Measurements from ENCODE around the gene PFN1. TPM values are rescaled to one million over a fixed set of nuclear protein-coding genes. Genes with fewer than 3 reads are reported as not detected.

PFN1 gene
- total and polyA plus RNA-seq, 9 of the 15 experiments (the other 6 are each of a cell fraction or from before 2014, with no cell fraction given), result 60.5 to 1,479 (median 456) TPM

DNA sequence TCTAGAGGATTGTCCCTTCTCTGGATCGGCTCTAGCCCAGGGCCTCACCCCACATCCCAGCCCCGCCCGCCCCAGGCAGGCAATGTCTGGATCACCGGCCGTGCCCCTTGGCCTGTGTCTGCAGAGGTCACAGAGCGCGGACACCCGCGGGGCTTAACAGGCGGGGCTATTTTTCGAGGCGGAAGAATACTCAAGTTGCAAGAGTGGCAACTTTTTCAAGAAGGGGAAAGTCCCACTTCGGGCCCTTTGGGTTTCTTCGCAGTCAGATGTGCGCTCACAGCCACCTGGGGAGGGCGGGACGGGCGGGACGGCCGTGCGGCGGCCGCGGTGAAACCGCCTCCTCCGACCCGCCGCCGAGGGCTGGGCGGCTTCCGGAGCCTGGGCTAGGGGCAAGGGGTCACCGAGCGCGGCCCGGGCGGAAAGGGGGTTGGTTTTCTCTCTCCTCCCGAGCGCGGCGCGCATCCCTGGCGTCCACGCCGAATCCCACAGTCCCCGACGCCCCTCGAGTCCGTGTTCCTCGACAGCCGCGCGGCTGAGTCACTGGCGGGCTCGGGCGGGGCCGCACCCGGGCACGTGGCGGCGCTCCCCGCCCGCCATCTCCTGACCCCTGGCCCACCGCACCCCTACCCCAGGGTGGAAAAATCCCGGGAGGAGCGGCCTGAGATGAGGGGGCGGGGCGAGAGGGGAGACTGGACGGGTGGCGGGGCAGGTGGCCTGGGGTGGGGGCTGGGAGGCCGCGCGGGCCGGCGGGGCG is 1.2 kb upstream of the PFN1 start (continued):
- TF ChIP-seq, protein P1, sequence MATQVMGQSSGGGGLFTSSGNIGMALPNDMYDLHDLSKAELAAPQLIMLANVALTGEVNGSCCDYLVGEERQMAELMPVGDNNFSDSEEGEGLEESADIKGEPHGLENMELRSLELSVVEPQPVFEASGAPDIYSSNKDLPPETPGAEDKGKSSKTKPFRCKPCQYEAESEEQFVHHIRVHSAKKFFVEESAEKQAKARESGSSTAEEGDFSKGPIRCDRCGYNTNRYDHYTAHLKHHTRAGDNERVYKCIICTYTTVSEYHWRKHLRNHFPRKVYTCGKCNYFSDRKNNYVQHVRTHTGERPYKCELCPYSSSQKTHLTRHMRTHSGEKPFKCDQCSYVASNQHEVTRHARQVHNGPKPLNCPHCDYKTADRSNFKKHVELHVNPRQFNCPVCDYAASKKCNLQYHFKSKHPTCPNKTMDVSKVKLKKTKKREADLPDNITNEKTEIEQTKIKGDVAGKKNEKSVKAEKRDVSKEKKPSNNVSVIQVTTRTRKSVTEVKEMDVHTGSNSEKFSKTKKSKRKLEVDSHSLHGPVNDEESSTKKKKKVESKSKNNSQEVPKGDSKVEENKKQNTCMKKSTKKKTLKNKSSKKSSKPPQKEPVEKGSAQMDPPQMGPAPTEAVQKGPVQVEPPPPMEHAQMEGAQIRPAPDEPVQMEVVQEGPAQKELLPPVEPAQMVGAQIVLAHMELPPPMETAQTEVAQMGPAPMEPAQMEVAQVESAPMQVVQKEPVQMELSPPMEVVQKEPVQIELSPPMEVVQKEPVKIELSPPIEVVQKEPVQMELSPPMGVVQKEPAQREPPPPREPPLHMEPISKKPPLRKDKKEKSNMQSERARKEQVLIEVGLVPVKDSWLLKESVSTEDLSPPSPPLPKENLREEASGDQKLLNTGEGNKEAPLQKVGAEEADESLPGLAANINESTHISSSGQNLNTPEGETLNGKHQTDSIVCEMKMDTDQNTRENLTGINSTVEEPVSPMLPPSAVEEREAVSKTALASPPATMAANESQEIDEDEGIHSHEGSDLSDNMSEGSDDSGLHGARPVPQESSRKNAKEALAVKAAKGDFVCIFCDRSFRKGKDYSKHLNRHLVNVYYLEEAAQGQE (IDR thresholded peaks at IDR 0.05; ENCODE audit: borderline replicate concordance), result no peak
- TF ChIP-seq, protein P1 (CRISPR knock-in tag; IDR thresholded peaks at IDR 0.05; ENCODE audit: low read depth), result no peak
- TF ChIP-seq, protein P2, sequence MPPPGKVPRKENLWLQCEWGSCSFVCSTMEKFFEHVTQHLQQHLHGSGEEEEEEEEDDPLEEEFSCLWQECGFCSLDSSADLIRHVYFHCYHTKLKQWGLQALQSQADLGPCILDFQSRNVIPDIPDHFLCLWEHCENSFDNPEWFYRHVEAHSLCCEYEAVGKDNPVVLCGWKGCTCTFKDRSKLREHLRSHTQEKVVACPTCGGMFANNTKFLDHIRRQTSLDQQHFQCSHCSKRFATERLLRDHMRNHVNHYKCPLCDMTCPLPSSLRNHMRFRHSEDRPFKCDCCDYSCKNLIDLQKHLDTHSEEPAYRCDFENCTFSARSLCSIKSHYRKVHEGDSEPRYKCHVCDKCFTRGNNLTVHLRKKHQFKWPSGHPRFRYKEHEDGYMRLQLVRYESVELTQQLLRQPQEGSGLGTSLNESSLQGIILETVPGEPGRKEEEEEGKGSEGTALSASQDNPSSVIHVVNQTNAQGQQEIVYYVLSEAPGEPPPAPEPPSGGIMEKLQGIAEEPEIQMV (tag; conservative IDR thresholded peaks at IDR 0.05; ENCODE audit: low read depth), result no peak
- TF ChIP-seq FOS (IDR thresholded peaks at IDR 0.05; ENCODE audit: extremely low read depth, insufficient read length), result no peak
- TF ChIP-seq SMAD2 (IDR thresholded peaks at IDR 0.05; ENCODE audit: low read depth, low read length), result no peak
- peak; percentile 76; the same call in 1 of the 2 replicates for TF ChIP-seq ZBTB7A (IDR thresholded peaks at IDR 0.05; ENCODE audit: borderline replicate concordance, control insufficient read depth, low read depth, low read length)
- no peak for TF ChIP-seq PTRF (tag; IDR thresholded peaks at IDR 0.05)
- no peak for TF ChIP-seq SNRNP70 (optimal IDR thresholded peaks at IDR 0.05; ENCODE audit: low read depth, low read length)
- TF ChIP-seq NFXL1 (CRISPR knock-in tag; IDR thresholded peaks at IDR 0.05), result no peak
- no peak for TF ChIP-seq NFIX (CRISPR knock-in tag; IDR thresholded peaks at IDR 0.05; ENCODE audit: low read depth)
- TF ChIP-seq, protein P3, sequence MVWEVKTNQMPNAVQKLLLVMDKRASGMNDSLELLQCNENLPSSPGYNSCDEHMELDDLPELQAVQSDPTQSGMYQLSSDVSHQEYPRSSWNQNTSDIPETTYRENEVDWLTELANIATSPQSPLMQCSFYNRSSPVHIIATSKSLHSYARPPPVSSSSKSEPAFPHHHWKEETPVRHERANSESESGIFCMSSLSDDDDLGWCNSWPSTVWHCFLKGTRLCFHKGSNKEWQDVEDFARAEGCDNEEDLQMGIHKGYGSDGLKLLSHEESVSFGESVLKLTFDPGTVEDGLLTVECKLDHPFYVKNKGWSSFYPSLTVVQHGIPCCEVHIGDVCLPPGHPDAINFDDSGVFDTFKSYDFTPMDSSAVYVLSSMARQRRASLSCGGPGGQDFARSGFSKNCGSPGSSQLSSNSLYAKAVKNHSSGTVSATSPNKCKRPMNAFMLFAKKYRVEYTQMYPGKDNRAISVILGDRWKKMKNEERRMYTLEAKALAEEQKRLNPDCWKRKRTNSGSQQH (CRISPR knock-in tag; IDR thresholded peaks at IDR 0.05), result no peak
- no peak for TF ChIP-seq SOX6 (IDR thresholded peaks at IDR 0.05)
- TF ChIP-seq, protein P4, sequence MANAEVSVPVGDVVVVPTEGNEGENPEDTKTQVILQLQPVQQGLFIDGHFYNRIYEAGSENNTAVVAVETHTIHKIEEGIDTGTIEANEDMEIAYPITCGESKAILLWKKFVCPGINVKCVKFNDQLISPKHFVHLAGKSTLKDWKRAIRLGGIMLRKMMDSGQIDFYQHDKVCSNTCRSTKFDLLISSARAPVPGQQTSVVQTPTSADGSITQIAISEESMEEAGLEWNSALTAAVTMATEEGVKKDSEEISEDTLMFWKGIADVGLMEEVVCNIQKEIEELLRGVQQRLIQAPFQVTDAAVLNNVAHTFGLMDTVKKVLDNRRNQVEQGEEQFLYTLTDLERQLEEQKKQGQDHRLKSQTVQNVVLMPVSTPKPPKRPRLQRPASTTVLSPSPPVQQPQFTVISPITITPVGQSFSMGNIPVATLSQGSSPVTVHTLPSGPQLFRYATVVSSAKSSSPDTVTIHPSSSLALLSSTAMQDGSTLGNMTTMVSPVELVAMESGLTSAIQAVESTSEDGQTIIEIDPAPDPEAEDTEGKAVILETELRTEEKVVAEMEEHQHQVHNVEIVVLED (CRISPR knock-in tag; IDR thresholded peaks at IDR 0.05), result no peak
- TF ChIP-seq HEY1 (CRISPR knock-in tag; IDR thresholded peaks at IDR 0.05; ENCODE audit: borderline replicate concordance), result no peak
- TF ChIP-seq CBX1 (IDR thresholded peaks at IDR 0.05; ENCODE audit: low read depth), result 0 out of 2 replicates have a peak, but pooled peaks have one; percentile 33
